ENCODE results near the gene CTSH. TPM values are rescaled to one million over a fixed set of nuclear protein-coding genes. Genes with fewer than 3 reads are reported as not detected.

Gene CTSH
- total RNA-seq, 1 experiment from 2014 or later, result 20.4 TPM

- peak; percentile 91 for TF ChIP-seq FOXP4 (CRISPR knock-in tag; IDR thresholded peaks at IDR 0.05)
- no peak for TF ChIP-seq JUN (CRISPR knock-in tag; IDR thresholded peaks at IDR 0.05)
- no peak for TF ChIP-seq FOXJ3 (CRISPR knock-in tag; IDR thresholded peaks at IDR 0.05; ENCODE audit: borderline replicate concordance)
- no peak for TF ChIP-seq NR1H2 (CRISPR knock-in tag; IDR thresholded peaks at IDR 0.05)
- TF ChIP-seq TP53 (CRISPR knock-in tag; IDR thresholded peaks at IDR 0.05), result 0 out of 2 replicates have a peak, but pooled peaks have one; percentile 60
- TF ChIP-seq CREB1 (CRISPR knock-in tag; IDR thresholded peaks at IDR 0.05), result no peak; the same call in 1 of the 2 replicates
- peak; percentile 96 for TF ChIP-seq MAX (CRISPR knock-in tag; IDR thresholded peaks at IDR 0.05)
- peak; percentile 67; the same call in 1 of the 2 replicates for TF ChIP-seq ZNF263 (CRISPR knock-in tag; IDR thresholded peaks at IDR 0.05; ENCODE audit: low read depth)
- TF ChIP-seq OVOL2 (CRISPR knock-in tag; IDR thresholded peaks at IDR 0.05; ENCODE audit: borderline replicate concordance), result no peak
- no peak for TF ChIP-seq HMGA2 (CRISPR knock-in tag; IDR thresholded peaks at IDR 0.05)
- TF ChIP-seq FOXK1 (CRISPR knock-in tag; IDR thresholded peaks at IDR 0.05), result peak; percentile 54; the same call in 1 of the 2 replicates
- no peak for TF ChIP-seq NR3C1 (CRISPR knock-in tag; conservative IDR thresholded peaks at IDR 0.05; ENCODE audit: low read depth)
- TF ChIP-seq TCF7 (CRISPR knock-in tag; IDR thresholded peaks at IDR 0.05; ENCODE audit: low read depth), result no peak
- no peak for TF ChIP-seq SOX15 (CRISPR knock-in tag; IDR thresholded peaks at IDR 0.05)
- peak; percentile 86 for TF ChIP-seq FOXP1 (CRISPR knock-in tag; IDR thresholded peaks at IDR 0.05; ENCODE audit: borderline replicate concordance)
- TF ChIP-seq RELA (CRISPR knock-in tag; IDR thresholded peaks at IDR 0.05; ENCODE audit: borderline replicate concordance), result peak; percentile 43; the same call in 1 of the 2 replicates
- no peak for TF ChIP-seq CBFB (CRISPR knock-in tag; IDR thresholded peaks at IDR 0.05; ENCODE audit: low read depth)
- TF ChIP-seq HMGXB4 (CRISPR knock-in tag; IDR thresholded peaks at IDR 0.05), result peak; percentile 80; the same call in 1 of the 2 replicates
- peak; percentile 82; the same call in 1 of the 2 replicates for TF ChIP-seq KAT7 (CRISPR knock-in tag; IDR thresholded peaks at IDR 0.05; ENCODE audit: borderline replicate concordance)
- no peak for TF ChIP-seq ERG (CRISPR knock-in tag; IDR thresholded peaks at IDR 0.05)
- TF ChIP-seq TEAD1 (CRISPR knock-in tag; IDR thresholded peaks at IDR 0.05), result peak; percentile 55; the same call in 1 of the 2 replicates
- no peak for TF ChIP-seq MYBL2 (CRISPR knock-in tag; IDR thresholded peaks at IDR 0.05)
- peak; percentile 53 for TF ChIP-seq GABPB1 (CRISPR knock-in tag; IDR thresholded peaks at IDR 0.05)
- TF ChIP-seq IRF1 (CRISPR knock-in tag; IDR thresholded peaks at IDR 0.05), result 0 out of 2 replicates have a peak, but pooled peaks have one; percentile 45
- peak; percentile 97 for TF ChIP-seq E2F5 (CRISPR knock-in tag; IDR thresholded peaks at IDR 0.05)
- no peak for TF ChIP-seq ELF4 (CRISPR knock-in tag; IDR thresholded peaks at IDR 0.05; ENCODE audit: low read depth)
- TF ChIP-seq ZBTB21 (CRISPR knock-in tag; IDR thresholded peaks at IDR 0.05; ENCODE audit: borderline replicate concordance), result 0 out of 2 replicates have a peak, but pooled peaks have one; percentile 55
These were observed at the start of gene CTSH (continued) for GRCh38 chr15:78944669-78945407.
